Ammon's horn (tissue), 1 donor: ENCODE measurements around the gene OPCML.
A peak's percentile ranks its signal among the peaks of the same experiment; 100 is the strongest.

ENCODE experiments used
- DNase-seq: peaks from one replicate; pipeline ENCODE4 v3.0.0-alpha.2; 2016; ENCODE audit warnings: low spot score

Gene OPCML

DNA sequence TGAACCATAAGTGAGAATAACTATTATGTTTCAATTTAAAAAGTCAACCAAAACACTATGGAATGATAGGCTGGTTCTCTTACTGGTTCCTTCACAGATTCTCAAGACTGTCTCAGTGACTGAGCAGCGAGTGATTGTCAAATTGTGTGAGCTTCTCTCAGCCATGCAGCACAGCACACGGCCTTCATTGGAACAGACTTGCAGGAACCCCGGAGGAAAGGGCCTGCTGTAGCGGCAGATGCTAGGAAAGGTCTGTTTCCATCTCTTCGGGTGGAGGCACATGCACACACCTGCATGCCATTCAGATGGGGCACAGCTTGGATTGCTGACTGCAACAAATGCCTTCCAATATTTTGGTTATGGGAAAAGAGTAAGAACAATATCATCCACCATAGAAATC is 741.8 kb downstream of the OPCML start:
- no peak for DNase-seq

DNA sequence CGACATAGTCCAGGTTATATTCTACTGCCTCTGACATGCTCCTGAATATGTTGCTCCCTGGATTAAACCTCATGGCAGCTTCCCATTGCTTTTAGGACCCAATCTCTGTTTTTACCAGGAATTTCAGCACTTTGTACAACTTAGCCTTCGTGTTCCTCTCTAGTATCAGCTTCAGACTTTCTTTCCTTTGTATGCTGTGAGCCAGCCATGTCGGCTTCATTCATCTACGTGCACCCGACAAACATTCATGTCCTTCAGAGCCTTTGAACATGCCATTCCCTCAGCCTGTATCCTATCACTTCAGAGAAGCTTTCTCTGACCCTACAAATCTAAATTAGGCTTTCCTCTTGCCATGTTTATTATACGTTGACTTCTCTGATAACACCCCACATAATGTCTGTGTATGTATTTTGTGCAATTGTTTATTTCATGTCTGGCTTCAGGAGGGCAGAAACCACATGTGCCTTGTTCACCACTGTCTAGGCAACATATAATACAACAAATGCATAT is 743.4 kb downstream of the OPCML start:
- no peak for DNase-seq

DNA sequence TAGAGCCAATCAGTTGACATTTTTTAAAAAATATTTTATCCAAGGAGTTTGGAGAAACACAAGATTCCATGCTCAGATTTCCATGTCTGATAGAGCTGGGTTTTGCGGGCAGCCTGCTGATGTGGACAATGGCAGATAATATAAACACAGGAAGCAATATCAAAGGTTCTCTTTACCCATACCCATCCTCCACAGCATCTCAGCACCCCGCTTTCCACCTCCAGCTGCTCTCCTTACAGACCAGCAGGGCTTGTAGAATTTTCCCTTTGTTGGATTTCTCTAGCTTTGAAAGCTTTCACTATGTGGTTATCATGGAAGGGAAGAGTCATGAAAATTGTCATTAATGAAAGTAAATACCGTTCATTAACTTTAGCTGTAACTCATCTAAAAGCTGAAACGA is 746.4 kb downstream of the OPCML start:
- DNase-seq, result no peak

DNA sequence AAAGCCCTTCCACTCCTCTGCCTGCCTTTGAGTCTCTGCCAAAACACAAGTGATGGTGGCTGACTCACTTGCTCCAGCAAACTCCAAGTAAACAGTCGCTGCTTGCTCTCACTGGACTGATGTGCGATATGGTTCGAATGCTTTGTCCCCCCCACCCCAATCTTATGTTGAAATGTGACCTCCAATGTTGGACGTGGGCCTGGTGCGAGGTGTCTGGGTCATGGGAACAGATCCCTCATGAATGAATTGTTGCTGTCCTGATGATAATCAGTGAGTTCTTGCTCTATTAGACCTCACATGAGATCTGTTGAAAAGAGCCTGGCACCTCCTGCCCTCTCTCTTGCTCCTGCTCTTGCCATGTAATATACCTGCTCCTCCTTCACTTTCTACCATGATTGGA is 747.9 kb downstream of the OPCML start:
- DNase-seq, result no peak

DNA sequence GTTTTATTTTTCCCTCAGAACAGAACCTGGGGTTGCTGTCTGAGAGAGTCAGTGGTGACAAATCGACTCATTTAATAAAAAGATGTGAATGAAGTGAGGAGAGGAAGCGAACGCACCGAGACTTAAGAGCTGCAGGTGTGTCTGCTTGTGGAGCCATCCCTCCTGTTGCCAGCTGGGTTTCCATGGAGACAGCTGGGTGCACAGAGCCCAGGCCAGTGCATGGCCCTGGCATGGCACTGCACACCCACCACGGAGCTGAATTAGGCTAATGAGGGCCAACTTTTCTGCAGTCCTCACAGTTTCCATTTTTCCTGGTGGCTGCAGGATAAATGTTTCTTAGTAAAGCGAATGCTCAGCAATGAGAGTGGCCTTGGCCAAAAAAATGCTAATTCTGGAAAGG is 750.2 kb downstream of the OPCML start:
- DNase-seq, result no peak

DNA sequence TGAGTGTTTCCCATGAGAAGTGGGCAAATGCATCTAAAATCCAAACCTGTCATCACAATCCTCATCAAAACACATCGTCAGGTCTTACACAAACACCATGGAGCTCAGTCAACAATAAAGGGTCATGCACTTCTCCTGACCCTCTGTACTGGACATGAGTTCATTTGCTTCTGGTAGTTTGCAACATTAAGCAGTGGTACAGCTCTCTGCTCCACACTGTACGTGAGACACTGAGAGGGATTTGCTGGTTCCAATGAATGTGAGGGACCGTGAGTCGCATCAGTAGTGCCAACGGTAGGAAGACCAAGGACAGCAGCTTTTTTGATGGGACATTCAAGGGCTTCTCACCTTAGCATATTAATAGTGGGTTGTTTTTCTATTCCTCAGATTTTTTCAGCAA is 752.3 kb downstream of the OPCML start:
- DNase-seq, result no peak

DNA sequence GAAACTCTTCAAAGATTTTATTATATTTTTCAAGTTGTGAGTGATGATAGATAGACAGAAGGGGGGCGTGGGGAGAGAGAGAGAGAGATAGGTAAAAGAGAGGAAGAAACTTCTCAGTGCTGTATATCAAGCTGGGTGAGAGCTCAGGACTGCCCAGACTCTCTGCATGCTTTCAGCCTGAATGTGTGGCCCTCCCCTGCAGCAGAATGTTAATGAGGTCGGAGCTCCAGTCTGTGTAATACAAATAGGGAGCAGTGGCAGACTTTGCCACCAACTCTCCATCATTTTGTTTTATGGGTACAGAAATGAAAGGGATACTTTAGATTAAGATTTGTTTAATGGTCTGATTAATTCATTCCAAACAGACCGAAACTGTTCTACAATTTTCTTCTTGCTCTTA is 752.8 kb downstream of the OPCML start:
- no peak for DNase-seq

DNA sequence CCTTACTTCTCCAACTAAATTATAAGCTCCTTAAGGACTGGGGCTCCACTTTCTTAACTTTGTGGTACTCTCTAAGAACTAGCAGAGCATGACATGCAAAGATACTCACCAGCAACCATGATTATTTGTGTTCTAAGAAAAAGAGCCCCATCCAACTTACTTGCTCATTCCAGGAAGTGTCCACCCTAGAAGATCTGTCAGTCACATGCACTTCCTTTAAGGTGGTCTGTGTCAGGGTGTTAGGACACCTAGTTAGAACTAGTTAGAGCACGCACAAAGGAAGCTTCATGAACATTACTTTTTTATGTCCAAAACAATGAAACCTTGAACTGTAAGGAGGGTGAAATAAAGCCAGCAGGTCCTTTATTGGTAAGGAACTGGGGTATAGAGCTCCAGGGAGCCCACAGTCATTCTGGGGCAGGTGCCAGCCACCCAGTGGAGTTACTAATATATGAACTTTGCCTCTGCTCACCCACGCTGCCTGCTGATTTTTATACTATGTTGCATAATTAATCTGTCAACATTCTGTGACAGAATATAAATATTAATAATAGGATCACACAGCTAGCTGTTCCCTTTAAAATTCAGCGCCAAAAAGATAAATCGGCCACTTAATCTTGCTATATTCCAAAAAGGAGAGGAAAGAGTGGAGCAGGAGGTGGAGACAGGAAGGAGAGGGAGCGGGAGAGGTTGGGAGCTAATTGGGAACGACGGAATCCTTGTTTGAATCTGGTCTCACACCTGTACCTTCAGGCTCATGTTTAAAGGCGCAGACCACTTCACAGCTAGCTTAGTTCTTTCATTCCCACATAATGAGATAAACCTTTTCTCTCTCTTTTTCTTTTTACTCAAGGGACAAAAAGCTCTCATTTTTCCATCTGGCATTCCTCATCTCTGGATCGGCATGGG is 755.0 kb downstream of the OPCML start:
- DNase-seq, result no peak

DNA sequence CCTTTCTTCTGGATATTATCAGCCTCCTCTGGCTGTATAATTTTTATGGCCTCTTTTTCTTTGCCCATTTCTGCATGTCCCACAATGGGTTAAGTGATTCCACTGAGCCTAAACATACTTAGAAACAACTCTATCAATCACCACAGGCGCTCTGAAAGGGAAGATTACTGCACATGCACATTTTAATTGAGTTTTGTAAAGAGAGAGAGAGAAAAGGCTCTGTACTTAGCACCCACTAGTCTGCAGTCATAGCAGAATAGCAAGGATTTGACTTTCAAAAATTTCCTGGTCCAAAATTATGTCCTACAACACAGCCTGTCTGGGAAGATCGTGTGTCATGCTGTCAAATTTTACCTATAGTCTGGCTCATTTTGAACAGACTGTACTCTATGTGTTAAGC is 758.5 kb downstream of the OPCML start:
- no peak for DNase-seq

DNA sequence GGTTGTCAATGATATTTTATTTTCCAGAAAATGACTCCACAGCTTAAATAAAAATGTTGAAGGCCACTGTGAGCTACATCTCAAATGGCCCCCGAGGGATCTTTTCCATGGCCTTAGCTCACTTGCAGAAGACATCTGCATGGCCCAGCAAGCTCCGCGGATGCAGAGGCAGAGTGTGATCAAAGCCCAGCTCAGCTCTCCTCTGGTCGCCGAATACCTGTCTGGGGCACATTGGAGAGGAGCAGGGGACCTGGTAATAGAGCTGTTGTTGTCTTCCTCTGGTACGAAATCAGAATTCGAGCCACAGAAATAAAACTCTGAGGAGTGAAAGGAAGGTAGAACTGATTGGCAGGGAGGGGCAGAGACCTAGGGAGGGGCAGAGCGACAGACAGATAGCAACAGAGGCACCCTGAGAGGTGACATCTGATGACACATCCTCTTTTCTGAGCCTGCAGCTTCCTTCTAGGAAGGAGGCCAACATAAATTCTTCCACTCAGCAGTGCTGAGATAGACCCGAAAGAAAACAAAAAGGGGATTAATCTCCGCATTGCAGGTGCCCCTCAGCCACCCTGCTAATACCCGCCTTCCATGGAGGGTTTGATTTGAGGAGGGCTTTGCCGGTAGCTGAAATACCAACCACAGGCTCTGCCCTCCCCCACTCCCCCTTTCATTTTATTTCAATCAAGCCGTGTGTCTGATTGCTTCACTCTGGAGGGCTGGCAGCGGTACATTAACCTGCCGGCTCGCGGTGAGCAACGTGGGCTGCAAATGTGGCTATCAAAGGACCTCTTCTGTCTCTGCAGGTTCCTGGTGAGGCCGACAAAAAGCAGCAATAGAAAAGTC is 759.4 kb downstream of the OPCML start:
- DNase-seq, result no peak

DNA sequence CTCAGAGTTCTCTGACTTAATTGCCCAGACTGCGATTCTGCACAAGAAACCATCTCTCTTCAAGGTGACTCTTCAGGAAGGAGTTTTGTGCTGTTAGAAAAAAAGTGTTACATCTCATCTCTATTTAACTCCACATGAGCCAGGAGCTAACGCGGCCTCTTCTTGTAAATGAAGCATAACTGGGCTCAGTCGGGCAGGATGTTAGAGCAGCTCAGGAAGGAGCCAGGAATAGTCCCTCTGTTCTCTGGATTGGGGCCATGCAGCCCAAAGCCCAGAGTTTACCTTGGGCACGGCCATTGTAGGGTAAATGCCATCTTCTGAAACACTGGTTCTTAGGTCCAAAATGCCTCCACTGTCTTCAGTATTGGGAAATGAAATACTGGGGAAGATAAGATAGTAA is 760.6 kb downstream of the OPCML start:
- DNase-seq, result no peak

DNA sequence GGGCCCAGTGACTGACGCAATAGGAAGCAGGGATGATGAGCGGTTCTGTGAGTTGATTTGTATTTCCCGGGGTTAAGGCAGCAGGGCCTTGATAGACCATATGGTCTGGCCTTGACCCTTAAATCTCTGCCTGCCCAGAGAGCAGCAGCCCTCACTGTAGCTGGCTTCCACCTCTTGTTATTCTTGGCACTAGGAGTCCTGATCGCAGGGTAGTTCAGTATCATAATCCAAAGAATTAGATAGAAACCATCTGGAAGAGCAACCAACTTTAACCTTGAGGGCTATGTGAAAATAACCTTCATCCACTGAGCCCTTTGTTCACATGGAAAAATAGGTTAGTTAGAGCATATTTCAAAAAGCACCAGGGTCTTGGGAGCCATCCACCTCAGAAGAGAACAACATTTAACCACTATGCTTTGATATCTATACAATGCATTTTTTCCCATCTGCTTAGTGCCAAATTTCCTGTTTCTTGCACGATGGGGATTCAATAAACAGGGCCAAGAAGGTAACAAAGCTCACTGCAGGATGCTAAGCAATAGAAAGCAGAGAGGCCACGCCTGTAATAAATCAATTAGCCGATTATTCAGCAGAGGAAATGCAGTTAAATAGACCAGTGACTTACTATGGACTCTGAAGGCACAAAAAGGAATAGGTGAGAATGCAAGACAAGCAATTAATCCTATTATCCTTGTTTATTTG is 761.3 kb downstream of the OPCML start:
- no peak for DNase-seq

DNA sequence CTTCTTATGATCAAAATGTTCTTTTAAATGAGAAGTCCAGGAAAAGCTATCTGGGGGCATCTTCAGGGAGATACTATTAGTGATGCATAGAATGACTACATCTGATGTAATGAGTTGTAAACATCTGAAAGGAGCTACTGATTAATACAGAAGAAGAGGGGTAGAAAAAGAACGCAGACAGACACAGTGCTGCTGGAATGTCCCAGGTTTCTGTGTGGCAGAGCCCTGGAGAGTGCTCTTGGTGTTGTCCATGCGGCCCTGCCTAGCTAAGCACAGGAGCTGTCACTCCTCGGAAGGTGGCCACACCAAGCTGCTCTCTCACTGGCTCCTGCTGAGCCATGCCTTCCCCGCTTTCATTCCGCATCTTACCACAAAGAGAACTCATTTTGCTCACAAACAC is 768.8 kb downstream of the OPCML start:
- DNase-seq, result no peak

DNA sequence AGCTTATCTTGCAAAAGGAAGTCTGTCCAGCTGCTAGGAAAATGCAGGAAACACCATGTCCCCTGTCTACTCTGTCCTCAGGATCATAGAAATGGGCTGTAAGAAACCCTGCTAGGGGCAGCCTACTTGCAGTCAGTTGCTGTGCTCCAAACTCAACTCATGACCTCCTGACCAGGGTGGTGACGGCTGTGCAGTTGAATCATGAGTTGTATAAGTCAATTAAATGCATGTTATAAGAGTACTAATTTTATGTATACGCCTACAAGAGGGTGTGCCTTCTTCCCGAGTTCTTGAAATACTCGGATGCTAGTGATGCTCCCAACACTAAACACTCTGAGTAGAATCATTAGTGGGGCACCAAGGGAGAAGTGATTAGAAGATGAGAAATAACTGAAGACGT is 776.4 kb downstream of the OPCML start:
- DNase-seq, result no peak

DNA sequence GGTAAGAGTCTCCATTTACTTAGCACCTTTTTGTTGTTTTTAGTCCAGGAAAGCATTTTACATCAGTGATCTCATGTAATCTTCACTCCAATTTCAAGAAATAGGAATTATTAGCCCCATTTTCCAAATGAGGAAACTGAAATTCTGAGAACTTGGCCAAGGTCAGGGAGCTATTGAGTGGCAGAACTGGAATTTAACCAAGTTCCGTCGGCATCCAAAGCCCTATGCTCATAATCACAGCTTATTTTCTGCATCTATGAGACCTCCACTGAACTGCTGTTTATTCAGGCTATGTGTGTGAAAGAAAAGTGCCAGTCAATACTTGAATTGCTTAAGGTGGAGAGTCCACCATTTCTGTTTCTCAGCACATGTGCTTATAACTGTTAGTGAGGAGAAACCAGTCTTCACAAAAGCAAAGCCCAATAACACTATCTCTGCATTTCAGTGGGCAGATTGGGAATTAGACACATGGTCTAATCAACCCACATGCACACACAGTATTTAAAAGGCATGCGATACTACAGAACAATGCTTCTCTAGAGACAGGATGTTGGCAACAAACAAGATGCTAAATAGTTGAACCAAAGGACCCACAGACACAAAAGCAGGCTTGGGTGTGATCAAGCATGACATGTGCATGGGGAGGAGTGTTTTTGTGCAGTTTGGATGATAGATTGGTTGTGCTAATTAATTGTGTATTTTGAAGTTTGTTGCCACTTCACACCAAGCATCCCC is 780.6 kb downstream of the OPCML start:
- peak; percentile 48 for DNase-seq

DNA sequence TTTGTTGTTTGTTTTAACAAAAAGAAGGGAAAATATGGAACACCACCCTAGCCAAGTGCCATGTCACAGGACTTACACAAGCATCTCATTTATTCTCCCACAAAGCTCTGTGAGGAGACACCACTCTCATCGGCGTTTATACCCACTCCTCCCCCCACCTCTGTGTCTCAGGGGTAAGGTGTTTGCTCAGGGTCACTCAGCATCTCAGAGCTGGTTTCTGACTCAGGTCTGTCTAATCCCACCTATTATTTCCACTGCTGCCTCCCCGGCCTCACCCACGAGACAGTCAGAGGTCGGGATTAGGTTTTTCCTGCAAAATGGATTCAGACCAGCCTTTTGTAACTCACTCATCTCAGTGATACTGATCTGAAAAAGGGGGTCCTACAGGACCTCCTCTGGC is 786.0 kb downstream of the OPCML start:
- no peak for DNase-seq

DNA sequence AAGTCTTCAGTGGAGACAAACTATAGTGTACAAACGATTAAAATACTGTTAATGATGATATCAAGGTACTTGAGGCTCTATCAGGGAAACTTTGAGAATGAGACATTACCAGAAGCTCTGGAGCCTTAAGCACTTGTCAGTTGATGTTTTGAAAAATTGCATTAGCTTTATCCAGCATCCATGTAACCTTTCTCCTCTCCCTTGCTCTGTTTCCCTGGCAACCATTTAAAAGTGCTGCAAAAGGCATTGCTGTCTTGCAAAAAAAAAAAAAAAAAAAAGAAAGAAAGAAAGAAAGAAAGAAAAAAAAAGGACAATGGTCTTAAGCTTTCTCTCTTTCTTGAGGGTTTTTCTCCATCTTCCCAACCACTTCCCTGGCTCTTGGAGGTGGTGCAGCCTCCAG is 787.0 kb downstream of the OPCML start:
- no peak for DNase-seq

DNA sequence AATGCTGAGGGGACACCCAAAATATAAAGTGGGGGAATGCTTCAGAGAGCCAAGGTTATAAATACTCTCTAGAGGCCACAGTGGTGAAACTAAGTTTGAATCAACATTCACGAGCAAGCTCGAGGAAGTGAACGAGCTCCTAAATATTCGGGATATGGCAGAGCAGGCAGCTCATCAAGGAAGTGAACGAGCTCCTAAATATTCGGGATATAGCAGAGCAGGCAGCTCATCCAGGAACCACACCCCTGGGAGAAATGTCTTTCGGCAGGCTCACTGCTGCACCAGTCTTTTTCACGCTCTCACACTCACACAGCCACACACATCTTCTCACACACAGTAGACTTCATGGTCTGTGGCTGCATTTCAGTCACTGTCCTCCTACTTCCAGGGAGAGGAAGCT is 787.5 kb downstream of the OPCML start:
- no peak for DNase-seq

DNA sequence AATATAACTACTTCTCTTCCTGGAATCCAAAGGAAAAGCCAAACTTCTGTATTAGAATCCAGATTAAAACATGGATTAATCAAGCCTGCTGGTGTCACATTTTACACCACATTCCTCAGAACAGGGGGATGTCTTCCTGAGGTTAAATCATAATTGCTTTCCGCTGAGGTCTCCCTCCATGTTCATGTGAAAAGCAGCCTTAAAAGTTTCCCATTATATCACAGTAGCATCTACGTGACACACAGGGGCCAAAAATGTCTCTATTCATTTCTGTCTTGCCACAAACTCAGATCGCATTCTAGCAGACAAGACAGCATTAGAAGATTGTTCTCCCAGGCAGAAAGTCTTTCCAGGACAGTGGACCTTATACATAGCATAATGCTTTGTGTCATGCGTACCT is 788.7 kb downstream of the OPCML start:
- no peak for DNase-seq

DNA sequence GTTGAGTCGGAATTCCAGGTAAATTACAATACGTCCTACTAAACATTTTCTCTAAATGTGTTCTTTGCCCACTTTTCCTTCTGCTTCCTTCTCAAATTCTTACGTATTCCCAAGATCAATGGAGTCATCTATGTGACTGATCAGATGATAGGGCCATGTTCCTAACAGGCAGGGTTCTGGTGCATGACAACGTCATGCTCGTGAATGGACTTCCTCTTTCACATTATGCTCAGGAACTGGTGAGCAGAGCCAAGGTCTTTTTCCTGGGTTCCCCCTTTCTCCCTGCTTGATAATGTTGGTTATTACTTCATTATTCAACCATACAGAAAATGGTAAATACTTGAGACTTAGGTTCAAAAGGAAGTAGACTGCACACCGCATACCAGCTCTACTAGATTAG is 789.4 kb downstream of the OPCML start:
- peak; percentile 20 for DNase-seq

DNA sequence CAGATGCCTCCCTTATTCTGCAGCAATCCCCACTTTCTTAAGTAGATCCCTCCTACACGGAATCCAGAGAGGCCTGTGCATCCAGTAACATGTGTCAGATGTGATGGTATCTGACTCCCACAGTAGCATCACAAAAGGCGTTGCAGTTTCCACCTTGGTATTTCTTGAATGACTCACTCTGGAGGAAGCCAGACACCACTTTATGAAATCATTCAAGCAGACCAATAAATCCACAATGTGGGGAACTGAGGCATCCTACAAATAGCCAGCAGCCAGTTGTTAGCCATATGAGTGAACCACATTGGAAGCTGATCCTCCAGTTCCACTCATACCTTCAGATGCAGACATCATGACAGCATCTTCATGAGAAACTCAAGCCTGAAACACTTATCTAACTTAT is 798.1 kb downstream of the OPCML start:
- no peak for DNase-seq

DNA sequence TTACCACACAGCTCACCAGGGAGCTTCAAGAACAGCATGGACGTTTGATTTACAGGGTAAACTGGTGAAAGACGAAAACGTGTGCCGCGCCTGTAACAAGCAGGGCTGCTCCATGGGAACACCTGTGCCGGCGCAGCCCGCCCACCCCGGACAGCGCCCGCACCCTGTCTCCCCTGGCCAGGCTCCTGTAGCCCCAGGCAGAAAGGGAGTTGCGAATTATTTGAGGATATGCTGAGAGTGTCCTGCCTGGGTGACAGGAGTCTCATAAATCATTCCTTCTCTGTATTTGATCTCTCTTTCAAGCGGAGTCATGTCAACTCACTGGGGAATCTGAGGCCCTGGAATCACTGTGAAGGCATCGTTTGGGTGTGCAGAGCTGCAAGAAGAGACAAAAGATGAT is 804.3 kb downstream of the OPCML start:
- no peak for DNase-seq
